ENCODE data around the gene SLC39A11.

SLC39A11 gene

GRCh38 chr17:73039282-73039681 is 53.2 kb downstream of the SLC39A11 start:
- DNase-seq: no peak

- no peak for DNase-seq
These were observed 61.0 kb downstream of the SLC39A11 start for GRCh38 chr17:73031472-73031871.

DNA sequence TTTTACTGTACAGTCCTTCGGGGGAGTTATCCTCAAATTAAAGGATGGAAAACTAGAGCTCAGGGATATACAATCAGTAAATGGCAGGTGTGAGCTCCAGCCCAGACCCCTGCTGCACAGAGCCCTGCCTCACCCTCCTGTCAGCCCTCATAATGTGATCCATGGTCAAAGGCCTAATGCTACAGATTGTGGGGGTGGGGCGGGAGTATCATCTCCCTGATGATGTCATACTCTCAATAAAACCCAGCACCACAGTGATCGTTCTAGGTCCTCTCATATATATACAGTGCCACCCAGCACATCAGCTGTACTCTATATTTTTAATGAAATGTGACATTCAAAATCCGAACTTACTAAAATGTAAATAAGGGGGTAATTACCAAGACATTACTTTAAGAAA is 61.5 kb downstream of the SLC39A11 start:
- no peak for DNase-seq

GRCh38 chr17:73030501-73030921 is 62.0 kb downstream of the SLC39A11 start:
- DNase-seq: no peak

DNA sequence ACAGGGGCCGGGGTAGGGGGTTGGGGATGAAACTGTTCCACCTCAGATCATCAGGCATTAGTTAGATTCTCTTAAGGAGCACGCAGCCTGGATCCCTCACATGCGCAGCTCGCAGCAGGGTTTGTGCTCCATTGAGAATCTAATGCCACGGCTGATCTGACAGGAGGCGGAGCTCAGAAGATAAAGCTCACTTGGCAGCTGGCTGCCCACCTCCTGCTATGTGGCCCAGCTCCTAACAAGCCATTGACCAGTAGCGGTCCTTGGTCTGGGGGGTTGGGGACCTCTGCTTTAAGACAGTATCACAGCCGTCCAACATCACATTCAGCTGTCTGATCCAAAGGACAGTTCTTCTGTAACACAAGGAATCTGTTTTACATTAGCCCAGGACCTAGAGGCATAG is 62.5 kb downstream of the SLC39A11 start:
- no peak for DNase-seq

DNA sequence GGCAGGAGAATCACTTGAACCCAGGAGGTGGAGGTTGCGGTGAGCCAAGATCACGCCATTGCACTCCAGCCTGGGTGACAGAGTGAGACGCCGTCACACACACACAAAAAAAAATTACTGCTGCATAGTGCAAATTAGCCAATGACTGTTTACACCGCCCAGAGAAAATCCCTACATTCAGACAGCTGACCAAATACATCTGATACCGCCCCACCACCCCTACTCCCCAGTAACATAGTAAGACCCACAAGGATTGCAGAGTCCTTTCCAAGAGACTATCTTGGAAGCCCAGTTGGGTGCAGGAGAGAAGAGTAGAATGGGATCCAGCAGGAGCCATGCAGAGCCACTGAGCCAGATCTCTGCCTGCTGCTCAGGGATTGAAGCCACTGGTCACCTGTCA is 63.5 kb downstream of the SLC39A11 start:
- no peak for DNase-seq

DNA sequence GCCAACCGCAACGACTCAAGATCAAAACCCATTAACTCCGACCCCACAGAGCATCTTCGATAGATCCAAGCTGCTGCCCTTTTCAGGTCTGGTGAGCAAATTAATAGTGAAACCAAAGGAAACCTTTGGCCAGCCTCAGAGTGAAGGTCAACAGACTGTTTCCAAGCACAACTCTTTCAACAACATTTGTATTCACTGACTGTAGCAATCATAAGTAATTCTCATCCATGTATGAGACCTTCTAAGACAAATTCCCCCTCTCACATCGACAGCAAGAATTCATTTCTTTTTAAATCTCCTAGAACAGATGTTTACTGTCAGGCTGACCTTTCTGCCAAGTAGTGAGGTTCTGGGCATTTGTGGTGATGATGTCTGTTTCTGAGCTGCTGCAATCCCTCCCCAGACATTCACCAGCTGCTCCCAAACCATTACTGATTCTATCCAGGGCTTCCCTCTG is 64.2 kb downstream of the SLC39A11 start:
- DNase-seq: no peak

- DNase-seq: no peak
These were observed 65.3 kb downstream of the SLC39A11 start for GRCh38 chr17:73027130-73027741.

GRCh38 chr17:73025041-73025560 is 67.4 kb downstream of the SLC39A11 start:
- DNase-seq: no peak

DNA sequence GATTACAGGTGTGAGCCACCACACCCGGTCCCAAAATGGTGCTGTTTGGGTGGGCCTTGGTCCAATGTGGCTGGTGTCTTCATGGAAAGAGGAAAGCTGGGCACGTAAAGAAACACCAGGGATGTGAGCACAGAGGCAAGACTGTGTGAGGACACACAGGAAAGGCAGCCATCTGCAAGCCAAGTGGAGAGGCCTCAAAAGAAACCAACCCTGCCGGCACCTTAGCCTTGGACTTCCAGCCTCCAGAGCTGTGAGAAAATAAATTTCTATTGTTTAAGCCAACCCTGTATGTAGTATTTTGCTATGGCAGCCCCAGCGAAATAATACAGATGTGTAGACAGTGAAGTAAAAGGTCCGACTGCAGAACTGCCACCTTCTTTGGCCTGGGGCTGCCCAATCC is 68.7 kb downstream of the SLC39A11 start:
- DNase-seq: no peak

- no peak for DNase-seq
These were observed 69.8 kb downstream of the SLC39A11 start for GRCh38 chr17:73022694-73023093.

DNA sequence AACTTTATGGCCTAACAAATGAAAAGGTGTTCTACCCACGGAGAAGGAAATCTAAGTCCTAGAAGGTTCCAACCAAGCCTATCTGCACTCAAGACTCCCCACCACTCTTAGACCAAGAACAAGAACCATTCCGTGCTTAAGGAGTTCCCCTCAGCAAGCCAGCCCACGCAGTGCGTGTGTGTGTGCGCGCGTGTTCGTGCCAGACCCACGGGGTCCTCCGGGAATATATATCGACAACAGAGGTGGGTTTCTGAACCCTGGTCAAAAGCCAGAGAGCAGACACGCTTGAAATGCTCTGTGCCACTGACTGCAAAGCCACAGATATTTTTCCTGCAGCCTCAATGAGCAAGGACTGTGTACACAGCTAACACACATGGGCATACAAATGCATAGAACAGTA is 70.7 kb downstream of the SLC39A11 start:
- no peak for DNase-seq

GRCh38 chr17:73020110-73020509 is 72.4 kb downstream of the SLC39A11 start:
- no peak for DNase-seq

DNA sequence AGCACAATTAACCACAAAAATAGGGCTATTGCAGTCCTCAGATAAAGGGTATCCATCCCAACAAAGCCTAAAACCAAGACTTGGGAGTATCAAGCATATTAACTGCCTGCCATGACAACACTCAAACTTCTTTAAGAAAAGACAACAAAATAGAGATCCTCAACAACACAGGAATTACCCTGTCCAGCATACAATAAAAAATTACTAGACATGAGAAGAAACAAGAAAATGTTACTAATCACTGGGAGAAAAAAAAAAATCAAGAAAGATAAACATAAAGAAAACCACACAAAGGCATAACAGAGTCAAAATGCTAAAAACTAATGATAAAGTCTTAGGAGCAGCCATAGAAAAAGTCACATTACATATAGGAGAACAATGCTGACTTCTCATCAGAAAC is 73.9 kb downstream of the SLC39A11 start:
- DNase-seq: no peak

- no peak for DNase-seq
These were observed 74.8 kb downstream of the SLC39A11 start for GRCh38 chr17:73017658-73018057.

- no peak for DNase-seq
These were observed 76.7 kb downstream of the SLC39A11 start for GRCh38 chr17:73015722-73016276.

- DNase-seq: no peak
These were observed 78.4 kb downstream of the SLC39A11 start for GRCh38 chr17:73013816-73014663.

DNA sequence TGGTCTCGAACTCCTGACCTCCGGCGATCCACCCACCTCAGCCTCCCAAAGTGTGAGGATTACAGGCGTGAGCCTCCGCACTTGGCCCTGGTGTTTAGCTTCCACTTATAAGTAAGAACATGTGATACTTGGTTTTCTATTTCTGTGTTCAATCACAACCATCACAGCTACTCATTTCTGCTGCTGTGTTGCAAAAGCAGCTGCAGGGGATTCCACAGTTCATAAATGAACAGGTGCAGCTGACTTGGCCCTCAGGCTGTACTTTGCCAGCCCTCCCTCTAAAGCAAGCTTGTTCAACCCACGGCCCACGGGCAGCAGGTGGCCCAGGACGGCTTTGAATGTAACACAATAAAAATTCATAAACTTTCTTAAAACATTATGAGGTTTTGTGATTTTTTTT is 79.2 kb downstream of the SLC39A11 start:
- no peak for DNase-seq

- no peak for DNase-seq
These were observed 81.4 kb downstream of the SLC39A11 start for GRCh38 chr17:73011016-73011486.

GRCh38 chr17:73010414-73010813 is 82.1 kb downstream of the SLC39A11 start:
- DNase-seq: no peak

GRCh38 chr17:73007407-73007806 is 85.1 kb downstream of the SLC39A11 start:
- DNase-seq: no peak

GRCh38 chr17:73005360-73005759 is 87.1 kb downstream of the SLC39A11 start:
- DNase-seq: no peak

- no peak for DNase-seq
These were observed 89.0 kb downstream of the SLC39A11 start for GRCh38 chr17:73003487-73003886.

- no peak for DNase-seq
These were observed 91.7 kb downstream of the SLC39A11 start for GRCh38 chr17:73000832-73001231.

Measured in stimulated activated CD4-positive, alpha-beta T cell treated with anti-CD3 and anti-CD28 coated beads, Interleukin-4, amount 100 ng/mL, for 24 hours (primary cell).